A204.1 (cell line): ENCODE measurements around the gene ZFYVE27.
A peak's percentile ranks its signal among the peaks of the same experiment; 100 is the strongest.

Experiments used
- FAIRE-seq: peaks from 2 replicates; lab custom pipeline; 2012; peaks lifted over from hg19 to GRCh38; lab: Jason Lieb, UNC

ZFYVE27 gene

DNA sequence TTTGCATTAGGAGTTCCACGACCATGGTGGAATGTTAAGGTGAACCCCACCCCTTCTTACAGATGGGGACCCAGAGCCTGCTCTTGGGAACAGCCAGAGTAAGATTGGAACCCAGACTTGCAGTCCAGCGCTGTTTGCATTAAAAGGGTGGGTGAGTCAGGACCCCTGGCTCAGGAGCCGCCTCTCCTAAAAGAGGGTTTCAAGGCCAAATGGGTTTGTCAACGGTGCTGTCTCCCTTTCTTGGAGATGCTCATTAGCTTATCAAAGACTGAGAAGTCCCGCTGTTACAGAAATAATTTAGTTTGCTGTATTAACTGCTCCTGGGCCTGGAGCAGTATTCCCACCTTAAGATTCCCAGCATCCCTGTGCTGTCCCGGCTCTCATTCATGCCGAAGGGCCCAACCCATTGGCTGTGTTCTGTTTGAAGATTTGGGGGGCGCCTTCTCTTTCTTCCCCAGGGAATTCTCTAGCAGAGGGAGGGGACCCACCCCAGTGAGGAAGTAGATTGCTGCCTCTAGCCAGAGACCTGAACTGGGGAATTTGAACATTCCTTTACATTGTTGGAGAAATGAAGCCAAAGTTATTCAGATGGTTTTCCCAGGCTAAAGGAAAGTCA lies 21.6 kb upstream of the ZFYVE27 start:
- FAIRE-seq = no peak

DNA sequence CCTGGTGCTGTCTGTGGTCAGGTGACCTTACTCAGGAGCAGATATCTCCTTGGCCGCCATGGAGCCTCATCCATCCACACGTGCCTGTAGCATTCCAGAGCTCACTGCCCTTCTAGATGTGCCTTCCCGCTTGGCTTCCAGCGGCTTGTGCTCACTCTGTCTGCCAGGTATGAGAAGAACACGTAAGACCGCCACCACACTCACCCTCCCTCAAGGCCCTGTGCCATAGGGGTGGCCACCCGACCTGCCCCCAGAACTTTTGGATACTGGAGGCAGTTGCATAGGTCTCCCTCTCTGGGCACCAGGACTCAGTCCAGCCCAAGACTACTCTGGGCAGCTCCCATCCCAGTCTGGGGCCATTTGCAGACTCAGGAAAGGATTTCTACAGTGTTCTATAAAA lies 19.3 kb upstream of the ZFYVE27 start:
- no peak for FAIRE-seq

DNA sequence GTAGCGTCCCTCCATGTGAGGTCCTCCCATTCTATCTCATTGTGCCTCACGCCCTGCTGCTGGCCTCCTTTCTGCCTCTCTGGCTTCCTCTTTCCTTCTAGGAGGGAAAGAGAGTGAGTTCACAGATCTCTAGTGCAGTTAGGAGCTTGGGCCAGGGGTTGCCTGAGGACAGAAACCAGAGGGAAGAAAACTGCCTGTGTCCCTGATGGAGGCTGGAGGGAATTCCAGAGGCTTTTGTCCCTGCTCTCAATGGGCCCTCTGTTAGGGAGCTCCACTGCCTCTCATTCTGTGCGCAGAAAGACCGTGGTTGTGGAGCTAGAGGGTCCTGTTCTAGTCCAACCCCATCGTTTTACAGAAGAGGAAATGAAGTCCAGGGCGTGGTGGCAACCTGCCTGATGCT lies 18.8 kb upstream of the ZFYVE27 start:
- no peak for FAIRE-seq

DNA sequence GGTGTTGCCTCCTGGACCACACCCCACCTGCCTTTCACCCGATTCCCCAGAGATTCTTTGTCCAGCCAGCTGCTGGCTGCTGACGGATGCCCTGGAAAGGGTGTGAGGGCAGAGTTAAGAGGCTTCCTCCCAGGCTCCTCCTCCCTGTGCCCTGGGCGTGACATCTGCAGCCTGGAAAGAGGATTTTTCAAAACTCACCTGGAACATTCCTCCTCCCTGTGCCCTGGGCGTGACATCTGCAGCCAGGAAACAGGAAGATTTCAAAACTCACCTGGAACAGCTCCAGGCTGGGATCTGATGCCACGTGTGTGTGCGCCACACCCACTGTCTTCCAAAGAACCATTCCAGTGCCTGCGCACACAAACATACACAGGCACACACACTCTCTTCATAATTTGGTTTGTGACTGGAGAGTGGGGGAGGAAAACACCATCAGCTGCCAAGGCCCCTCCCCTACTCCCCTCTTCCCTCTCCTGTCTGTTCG lies 18.2 kb upstream of the ZFYVE27 start:
- FAIRE-seq = no peak

DNA sequence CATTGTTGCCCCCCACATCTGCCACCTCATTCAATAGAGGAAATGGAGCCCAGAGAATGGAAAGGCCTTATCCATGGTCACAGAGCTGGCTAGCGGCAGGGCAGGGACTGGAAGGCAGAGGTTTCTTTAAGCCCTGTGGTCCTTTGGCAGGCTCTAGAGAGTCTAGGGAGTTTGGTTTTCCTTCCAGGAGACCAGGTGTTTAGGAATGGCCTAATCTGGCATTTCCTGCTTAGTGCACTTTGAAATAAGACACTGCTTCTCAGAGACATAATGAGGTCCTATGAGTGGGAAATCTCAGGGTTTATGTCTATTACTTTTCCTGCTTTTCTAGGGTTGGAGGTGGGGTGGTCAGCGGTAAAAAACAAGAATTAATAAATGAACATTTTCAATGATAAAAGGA lies 17.3 kb upstream of the ZFYVE27 start:
- no peak for FAIRE-seq

DNA sequence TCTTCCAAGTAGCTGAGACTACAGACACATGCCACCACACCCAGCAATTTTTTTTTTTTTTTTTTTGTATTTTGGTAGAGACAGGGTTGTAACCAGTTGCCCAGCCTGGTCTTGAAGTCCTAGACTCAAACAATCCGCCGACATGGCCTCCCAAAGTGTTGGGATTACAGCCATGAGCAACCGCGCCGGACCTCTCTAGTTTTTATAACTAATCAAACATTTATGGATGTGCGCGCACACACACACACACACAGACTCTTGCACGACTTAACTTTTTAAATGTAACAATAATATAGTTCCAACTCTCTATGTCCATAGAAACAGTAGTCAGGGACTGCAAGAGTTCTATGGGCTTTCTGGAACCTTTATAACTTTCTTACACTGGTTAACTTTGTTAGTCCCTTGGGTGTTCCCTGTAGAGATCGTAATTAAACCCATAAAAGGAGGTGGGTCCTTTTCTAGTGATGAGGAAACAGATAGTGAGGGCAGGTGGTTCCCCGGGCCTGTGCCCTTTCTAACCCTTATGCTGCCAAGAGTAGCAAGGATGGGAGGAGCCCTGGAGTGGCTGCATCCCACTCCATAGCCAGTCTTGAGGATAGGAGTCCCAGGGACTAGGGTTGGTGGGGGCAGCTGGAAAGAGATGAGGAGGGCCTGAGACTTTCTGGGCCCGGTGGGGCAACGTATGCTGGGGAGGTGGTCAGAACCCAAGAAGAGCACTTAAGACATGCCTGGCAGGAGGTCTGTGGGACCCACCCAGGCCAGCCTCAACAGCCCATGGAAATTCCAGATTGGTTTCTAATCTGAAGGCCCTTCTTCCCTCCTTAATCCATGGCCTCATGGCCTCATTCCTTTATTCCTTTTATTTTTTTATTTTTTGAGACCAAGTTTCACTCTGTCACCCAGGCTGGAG lies 14.8 kb upstream of the ZFYVE27 start:
- FAIRE-seq = no peak

DNA sequence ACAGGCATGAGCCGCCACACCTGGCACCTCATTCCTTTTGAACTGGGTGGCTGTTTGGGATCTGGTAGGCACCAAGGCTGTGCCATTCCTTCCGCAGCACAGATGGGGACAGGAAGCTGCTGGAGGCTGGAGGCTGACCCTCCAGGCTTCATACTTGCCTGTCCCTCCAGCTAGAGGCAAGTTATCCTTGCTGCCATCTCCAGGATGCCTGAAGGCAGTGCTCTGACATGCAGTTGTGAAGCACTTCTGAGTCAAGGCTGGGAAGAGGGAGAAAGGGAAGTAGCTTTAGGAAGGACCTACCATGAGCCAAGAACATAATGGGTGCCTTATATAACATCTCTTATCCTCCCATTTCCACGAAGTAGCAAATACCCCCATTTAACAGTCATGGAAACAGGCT lies 13.9 kb upstream of the ZFYVE27 start:
- FAIRE-seq = no peak

DNA sequence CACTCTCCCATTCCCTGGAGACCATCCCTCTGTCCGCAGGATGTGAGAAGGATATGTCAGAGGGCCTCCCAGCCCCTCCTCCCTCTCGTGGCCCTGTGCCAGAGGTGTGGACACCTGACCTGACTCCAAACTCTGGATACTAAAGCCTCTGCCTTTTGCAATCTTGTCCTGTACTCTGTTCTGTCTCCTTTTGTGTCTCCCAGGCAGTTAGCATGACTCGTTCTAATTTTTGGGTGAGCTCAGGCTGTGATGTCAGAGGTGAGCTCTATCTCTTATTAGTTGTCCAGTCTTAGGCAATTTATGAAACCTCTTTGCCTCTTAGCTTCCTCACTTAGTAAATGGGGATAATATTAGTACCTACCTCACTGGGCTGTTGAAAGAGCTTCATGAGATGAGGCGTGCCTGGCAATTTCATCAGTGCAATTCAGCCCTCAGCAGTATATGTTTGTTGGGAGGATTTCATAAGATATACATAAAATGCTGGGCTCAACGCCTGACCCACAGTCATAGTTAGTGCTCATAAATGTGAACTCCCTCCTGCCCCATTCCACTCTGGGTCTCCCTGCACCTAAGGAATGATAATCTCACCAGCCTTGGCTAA lies 12.5 kb upstream of the ZFYVE27 start:
- no peak for FAIRE-seq

DNA sequence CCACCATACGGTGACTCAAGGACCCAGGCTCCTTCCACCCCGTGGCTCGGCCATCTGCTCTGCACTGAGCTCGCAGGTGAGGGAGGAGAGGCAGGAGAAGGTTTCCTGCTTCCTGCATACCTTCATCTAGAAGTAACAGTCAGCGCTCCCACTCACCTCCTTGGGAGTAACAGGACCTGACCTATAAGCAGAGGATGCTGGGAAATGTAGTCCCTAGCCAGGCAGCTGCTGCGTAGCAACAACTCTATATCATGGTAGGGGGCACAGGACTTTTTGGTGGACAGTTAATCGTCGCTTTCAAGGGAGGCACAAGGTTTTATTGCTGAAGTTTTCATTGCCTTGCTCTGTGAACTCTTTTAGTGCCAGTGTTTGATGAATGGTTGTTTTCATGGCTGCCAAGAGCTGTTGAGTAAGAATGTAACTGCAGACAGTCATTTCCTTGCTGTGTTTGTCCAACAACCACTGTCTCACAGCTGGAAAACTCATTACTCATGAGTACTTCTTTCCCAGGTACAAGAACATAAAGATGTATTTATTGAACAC lies 10.2 kb upstream of the ZFYVE27 start:
- FAIRE-seq = no peak

DNA sequence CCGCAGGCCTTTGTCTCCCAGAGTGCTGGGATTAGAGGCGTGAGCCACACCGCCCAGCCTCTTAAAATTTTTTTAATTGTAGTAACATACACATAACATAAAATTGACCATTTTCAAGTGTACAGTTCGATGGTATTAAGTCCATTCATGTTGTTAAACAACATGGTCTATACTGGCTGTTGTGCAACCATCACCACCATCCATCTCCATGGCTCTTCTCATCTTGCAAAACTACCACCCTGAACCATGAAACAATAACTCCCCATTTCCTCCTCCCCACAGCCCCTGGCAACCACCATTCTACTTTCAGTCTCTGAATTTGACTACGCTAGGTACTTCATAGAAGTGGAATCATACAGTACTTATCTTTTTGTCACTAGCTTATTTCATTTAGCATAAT lies 7.9 kb upstream of the ZFYVE27 start:
- no peak for FAIRE-seq

DNA sequence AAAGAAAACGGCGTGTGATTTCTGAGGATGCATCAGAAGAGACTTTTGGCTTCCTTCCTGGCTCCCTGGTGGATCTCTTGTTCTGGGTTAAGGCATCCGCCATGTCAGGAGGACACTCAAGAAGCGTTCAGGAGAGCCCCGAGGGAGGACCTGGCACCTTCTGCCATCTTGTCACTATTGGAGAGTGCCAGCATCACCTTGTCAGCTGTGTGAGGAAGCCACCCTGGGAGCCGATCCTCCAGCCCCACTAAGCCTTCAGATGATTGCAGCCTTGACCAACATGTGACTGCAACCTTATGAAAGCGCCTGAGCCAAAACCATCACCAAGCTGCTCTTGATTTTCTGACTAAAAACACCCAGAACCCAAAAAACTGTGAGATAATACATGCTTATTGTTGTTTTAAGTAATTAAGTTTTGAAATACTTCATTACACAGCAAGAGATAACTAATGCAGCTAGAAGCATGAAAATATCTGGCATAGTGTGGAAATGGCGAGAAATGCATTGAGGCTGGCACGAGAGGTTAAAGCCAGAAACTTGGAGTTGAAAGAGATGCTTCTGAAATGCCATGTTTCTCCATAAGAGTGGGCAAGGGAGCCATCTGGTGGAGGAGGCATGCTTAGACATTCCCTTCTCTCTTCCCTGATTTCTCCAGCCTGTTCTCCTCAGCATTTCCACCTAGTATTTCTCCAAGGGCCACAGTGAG lies 5.4 kb upstream of the ZFYVE27 start:
- peak; percentile 93 for FAIRE-seq

DNA sequence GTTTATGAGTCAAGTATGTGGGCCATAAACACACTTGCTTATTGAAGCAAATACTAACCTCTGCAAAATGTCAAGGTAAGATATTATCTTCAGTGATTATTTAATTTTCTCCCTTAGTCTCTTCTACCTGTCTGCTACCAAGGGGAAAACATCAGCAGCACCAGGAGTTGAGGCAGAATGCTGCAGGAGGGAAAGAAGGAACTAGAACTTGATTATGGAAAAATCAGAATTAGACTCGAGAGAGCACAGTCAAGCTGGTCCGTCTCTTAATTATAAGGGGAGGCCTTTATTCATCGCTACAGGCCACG lies 4.9 kb upstream of the ZFYVE27 start:
- FAIRE-seq = no peak

DNA sequence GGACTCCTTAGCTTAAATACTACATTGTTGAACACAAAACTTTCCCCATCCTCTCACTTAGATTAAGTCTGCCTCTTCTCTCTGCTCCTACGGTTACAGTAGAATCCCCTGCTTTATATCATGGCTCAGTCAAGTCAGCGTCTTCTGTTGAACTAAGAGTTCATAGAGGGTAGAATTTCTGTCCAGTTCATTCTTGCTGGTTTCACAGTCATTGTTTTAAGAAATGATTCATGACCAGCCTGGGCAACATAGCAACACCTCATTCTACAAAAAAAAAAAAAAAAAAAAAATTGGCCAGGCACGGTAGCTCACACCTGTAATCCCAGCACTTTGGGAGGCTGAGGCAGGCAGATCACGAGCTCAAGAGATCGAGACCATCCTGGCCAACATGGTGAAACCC lies 3.7 kb upstream of the ZFYVE27 start:
- FAIRE-seq = no peak

DNA sequence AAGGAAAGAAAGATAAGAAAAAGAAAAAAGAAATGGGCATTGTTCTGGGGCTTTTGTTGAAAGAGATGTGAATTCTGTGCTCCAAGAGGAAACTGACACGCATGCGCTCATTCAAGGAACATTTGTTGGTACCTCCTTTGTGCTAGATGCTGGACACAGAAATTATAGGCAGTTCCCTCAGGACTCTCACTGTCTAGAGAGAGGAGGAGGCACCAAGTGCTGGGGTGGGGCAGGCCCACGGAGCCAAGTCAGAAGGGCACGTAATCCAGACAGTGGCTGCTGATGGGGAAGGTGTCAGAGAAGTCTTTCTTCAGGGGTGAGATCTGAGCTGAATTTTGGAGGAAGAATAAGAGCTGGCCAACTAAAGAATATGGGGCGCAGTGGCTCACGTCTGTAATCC lies 2.9 kb upstream of the ZFYVE27 start:
- no peak for FAIRE-seq

DNA sequence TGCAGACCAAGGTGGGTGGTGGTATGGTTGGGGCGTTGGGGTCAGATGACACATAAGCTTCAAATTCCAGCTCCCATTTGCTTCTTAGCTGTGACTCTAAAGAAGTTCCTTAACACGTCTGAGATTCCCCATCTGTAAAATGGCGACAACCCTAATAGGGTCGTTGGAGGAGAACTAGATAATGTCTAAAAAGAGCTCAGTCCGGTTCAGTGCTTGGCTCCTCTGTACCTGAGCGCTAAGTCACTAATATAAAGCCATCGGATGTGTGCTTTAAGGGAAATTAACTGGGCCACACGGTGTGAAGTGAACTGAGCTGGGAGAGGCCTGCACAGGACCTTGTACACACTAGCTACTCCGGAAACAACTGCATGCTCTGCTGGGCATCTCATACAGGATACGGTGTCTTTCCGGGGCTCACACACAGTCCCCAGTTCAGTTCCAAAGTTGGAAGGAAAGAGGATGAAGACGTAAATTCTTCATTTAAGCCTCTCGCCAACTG lies 476 bp upstream of the ZFYVE27 start:
- no peak for FAIRE-seq

DNA sequence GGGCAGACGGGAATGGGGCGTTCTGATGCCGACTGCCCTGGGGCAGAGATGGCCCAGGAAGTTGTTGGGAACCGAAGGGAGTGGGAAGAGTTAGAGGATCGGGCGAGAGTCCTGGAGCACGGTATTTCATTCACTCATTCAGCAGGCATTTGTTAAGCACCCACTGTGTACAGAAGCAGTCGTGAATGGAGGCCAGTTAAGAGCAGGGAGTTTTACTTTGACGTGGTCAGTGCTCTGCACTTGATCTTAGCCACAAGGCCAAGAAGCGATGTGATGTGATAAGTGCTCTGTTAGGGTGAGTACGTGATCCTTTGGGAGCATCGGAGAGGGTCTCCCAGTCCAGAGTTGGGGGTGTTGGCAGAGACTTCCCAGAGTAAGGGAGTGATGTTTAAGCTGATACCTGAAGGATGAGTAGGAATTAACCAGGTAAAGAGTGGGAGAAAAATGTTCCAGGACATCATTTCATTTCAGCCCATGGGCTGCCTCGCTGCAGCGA lies 890 bp downstream of the ZFYVE27 start:
- no peak for FAIRE-seq

DNA sequence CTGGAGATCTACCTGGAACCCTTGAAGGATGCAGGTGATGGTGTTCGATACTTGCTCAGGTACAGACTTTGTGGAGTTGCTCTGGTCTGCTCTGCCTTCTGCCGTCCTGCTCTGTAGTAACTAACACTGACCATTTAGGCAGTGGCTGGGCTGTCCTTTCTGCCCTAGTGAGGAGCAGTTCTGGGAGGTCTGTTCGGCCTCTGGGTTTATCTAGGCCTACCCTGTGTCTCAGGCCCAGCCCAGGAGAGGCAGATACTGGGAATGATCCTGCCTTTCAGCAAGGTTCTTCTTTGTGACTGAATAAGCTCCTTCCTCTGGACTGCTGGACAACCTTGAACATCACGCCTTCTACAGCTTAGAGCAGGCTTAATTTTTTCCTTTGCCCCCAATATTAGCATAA lies 1.7 kb downstream of the ZFYVE27 start:
- no peak for FAIRE-seq

DNA sequence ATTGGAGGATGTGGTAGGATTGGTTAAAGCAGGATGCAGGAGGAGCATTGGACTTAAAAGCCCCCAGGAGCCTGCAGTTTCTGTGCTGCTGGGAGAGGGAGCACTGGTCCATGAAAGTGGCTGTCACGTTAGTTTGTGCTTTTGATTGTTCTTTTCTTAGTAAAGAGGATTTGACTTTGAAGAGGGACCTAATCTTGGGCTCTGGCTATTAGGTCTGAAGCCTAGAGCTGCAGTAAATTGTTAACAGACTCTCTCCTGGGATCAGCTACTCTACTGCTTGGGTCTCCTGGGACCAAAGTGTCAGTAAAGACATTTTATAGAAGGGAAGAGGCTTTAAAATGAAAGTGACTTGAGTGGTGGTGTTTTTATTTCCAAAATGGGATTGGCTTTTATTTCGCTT lies 3.7 kb downstream of the ZFYVE27 start:
- FAIRE-seq = no peak

DNA sequence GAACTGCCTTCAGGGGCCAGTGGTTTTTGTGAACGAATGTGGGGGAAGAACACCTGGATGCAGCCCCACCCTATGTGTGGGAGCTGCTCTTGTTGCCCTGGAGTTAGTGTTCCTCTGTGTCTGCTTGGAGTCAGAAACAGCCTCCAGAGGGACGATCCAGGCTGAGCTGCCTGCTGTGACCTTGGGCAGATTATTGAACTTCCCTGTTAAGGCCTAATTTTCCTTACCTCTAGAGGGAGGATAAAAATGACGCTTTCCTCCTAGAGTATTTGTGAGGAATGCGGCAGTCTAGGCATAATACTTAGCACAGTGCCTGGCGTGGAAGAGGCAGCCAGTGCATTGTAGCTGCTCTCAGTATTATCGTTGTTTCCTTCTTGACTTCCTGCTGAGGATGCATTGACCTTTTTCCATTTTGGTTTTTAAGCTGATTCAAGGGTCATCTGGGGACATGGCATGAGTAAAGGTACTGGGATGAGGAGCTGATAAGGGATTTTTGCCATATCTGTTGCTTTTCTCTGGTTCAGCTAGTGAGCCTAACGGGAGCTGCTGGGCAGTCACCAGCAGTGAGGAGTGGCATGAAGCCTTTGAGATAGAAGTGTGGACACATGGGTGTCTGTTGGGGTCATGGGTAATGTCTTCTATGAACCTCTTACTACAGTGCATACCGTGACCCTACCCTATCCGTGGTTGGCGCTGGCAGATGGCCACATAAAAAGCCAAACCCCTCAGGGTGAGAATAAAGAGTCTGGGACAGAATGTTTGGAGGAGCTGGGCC lies 6.4 kb downstream of the ZFYVE27 start:
- FAIRE-seq = no peak

DNA sequence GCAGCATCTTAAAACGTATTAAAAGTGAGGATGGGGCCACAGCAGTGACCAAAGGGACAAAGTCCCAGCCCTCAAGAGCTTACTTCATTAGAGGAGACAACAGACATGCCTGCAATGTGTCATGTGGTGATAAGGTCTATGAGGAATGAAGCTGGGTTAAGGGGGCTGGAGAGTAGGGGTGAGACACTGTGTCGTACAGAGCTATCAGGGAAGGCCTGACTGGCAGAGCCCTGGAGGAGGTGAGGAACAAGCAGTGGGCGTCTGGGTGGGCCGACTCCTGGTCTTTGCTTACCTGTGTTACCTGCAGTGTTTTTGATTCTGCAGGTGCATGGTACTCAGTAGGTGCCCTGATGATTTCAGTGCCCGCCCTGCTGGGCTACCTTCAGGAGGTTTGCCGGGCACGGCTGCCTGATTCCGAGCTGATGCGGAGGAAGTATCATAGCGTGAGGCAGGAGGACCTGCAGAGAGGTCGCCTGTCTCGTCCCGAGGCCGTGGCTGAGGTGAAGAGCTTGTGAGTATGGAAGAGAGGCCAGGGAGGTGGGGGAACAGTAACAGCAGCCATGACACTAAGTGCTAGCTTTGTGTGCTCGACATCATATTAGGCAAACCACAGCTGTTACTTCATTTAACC lies 7.6 kb downstream of the ZFYVE27 start:
- FAIRE-seq = no peak

DNA sequence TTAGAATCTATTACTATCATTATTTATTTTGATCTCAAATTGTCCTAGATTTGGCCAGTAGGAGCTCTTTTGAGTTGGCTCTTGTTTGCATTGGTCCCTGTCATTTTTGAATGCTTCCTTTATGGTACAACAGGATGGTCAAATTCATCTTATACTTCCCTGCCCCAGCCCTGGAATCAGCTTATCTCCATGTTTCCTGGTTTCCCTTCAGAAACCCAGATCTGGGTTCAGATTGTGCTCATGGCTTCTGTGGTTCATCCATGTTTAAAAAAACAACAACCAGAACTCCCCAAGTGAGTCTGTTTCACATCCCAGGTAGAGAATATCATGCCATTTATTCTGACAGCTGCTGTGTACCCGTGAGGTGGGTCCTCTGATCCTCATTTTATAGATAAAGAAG lies 10.6 kb downstream of the ZFYVE27 start:
- no peak for FAIRE-seq
